ENCODE measurements around the gene SHKBP1.

SHKBP1 gene

GRCh38 chr19:40633207-40633606 is 56.5 kb downstream of the SHKBP1 start:
- H3K36me3 Mint-ChIP-seq (ENCODE audit: low read depth): peaks cover 11% of the 10 kb centered on the region
- DNase-seq: no peak
- no peak overlapping the region for H3K4me3 Mint-ChIP-seq
- H3K9me3 Mint-ChIP-seq: no peaks in the 10 kb centered on the region
- H3K27ac Mint-ChIP-seq: no peak overlapping the region
- peaks cover 35% of the 10 kb centered on the region for H3K27me3 Mint-ChIP-seq (ENCODE audit: low read depth, poor library complexity)
- no peak for TF ChIP-seq CTCF (IDR thresholded peaks at IDR 0.05)
- peaks cover 28% of the 10 kb centered on the region for H3K4me1 Mint-ChIP-seq

- no peak overlapping the region for H3K4me3 Mint-ChIP-seq
- peaks cover 27% of the 10 kb centered on the region for H3K4me1 Mint-ChIP-seq
- H3K9me3 Mint-ChIP-seq: no peaks in the 10 kb centered on the region
- no peak for DNase-seq
- H3K27me3 Mint-ChIP-seq (ENCODE audit: low read depth, poor library complexity): peaks cover 44% of the 10 kb centered on the region
- H3K27ac Mint-ChIP-seq: no peak overlapping the region
- no peak for TF ChIP-seq CTCF (IDR thresholded peaks at IDR 0.05)
- H3K36me3 Mint-ChIP-seq (ENCODE audit: low read depth): no peaks in the 10 kb centered on the region
Measured at GRCh38 chr19:40638327-40638726, 61.7 kb downstream of the SHKBP1 start.

DNA sequence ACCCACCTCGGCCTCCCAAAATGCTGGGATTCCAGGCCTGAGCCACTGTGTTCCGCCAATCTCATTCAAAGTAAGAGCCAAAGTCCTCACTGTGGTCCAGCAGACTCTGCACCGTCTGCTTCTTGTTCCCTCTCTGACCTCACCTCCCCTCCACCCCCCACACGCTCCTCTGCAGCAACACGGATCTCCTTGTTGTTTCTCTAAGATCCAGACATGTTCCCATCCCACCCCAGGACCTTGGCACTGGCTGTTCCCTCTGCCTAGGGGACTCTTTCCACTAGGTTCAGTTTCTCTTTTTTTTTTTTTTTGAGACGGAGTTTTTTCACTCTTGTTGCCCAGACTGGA is 62.9 kb downstream of the SHKBP1 start:
- H3K4me1 Mint-ChIP-seq: peaks cover 15% of the 10 kb centered on the region
- no peaks in the 10 kb centered on the region for H3K9me3 Mint-ChIP-seq
- H3K27me3 Mint-ChIP-seq (ENCODE audit: low read depth, poor library complexity): peaks cover 32% of the 10 kb centered on the region
- no peak overlapping the region for H3K4me3 Mint-ChIP-seq
- no peaks in the 10 kb centered on the region for H3K36me3 Mint-ChIP-seq (ENCODE audit: low read depth)
- no peak for DNase-seq
- no peak for TF ChIP-seq CTCF (IDR thresholded peaks at IDR 0.05)
- no peak overlapping the region for H3K27ac Mint-ChIP-seq

DNA sequence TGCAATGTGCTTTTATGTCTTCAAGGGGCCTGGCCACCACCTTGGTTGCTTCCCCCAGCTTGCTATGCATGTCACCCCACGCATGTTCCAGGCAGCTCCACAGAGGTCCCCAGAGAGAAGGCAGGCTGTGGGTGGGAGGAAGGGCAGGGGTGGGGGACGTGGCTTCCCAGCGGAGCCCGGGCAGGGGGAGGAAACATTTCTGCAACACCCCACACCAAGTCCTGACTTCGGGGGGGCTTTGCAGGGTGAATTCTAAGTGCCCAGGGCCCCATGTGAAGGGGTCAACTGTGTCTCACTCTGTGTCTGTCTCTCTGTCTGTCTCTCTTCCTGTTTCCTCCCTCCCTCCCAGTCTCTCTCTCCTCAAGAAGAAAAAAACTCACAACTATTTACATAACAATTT is 64.1 kb downstream of the SHKBP1 start:
- DNase-seq: no peak
- Mint-ChIP-seq H3K27me3 (ENCODE audit: low read depth, poor library complexity) (peaks cover 21% of the 10 kb centered on the region), H3K9me3 (no peaks in the 10 kb centered on the region), H3K4me1 (peaks cover 21% of the 10 kb centered on the region), H3K4me3 (no peak overlapping the region), H3K27ac (no peak overlapping the region), H3K36me3 (ENCODE audit: low read depth) (no peaks in the 10 kb centered on the region)
- TF ChIP-seq CTCF (IDR thresholded peaks at IDR 0.05): no peak
